Ramos (cell line): ENCODE results near the gene RPL19.
"Not testable (repeated sequence)": the region's sequence is repeated elsewhere in the genome, so short reads cannot be mapped to it uniquely, and the experiment has no call there.

Source experiments
- in situ Hi-C: fragments of 300-500 bp; cut with MboI; formaldehyde crosslinking; loops from one replicate; pipeline ENCODE4 v1.14.3; 2022; ENCODE audit warnings: low sequenced_read_pairs; ENCODE audit not compliant: unreplicated experiment

Gene RPL19

DNA sequence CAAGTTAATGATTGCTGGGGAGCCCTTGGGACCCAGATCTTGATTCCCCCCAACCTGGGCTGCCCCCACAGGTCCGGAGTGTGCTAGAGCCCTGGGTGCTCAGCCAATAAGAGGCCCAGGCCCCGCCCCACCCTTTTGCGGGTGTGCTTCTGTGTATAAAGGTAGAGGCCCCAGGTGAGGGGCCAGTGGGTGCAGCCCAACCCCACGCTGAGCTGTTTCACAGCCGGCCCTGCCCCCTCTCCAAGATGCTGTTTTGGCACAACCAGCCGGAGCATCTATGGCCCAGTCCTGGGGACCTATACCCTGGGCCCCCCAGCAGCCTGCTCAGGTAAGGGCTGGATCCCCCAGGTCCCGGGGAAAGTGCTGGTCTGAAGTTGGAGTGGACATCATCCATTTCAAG lies 37.5 kb downstream of the RPL19 start:
- in situ Hi-C loops: no loop called here

DNA sequence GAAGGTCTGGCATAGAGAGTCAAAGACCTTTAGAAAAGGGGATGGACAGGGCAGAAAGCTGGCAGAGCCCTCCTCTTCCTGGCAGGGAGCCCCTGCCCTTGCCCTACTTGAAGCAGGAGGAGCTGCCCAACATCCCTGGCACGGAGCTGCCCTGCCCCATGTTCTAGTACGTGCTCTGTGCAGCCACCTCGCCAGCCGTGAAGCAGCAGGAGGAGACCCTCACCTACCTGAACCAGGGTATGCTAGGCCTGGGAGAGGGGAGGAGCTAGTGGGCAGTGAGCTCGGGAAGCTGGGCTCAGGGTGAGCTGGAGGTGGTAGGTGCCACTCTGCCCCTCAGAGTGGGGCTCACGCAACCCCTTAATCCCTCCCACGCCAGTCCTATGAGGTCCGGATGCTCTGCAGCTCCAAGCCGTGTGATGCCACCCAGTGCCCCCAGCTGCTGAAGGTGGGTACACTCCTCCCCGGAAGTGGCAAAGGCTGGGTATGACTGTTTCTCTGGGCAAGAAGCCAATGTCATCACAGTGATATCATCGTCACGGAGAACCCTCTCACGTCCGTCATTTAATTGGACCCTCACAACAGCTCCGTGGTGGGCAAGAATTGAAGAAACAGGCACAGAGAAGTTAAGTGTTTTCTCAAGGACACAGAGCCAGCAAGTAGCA lies 38.4 kb downstream of the RPL19 start:
- in situ Hi-C loops: no loop called here

DNA sequence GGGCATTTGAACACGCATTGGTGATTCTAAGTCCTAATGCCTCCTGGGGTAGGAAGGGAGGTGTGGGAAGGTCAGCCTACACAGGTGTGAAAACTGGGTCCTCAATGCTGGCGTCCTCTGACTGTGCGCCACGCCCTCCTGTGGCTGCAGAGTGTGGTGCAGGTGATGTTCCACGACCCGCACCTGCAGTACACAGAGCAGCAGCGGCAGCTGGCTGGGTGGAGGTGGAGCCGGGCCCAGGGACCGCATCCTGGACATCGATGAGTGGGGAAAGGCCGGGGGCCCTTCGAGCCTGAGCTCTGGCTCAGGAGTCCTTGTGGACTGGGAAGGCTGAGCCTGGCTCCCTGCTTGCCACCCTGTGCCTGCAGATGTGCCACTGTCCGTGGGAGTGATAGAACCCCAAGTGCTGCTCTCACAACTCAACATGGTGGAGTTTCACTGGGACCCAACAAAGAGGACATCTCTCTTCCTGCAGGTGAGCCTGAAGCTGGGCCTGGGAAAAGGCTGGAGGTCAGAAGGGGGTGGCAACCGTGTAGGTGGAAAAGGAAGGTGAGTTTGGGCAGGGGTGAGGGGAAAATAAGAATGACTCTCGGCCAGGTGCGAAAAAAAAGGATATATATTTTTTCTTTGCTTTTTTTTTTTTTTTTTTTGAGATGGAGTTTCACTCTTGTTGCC lies 39.7 kb downstream of the RPL19 start:
- in situ Hi-C loops: loop anchor here (5.0 kb wide), 1 partner anchor 32 kb away; no protein-coding TSS in a partner anchor

DNA sequence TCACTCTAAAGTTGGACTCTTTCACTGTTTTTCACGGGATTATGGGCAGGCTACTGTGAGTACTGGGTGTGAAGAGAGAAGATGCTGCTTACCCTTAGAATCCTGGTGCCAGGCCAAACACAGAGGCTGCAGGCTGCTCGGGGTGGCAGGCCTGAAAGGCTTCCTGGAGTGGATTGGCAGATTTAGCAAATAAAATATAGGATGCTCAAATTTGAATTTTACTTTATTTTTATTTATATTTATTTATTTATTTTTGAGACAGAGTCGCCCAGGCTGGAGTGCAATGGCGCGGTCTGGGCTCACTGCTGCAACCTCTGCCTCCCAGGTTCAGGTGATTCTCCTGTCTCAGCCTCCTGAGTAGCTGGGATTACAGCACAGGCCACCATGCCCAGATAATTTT lies 40.5 kb downstream of the RPL19 start:
- in situ Hi-C loops: loop anchor here (5.0 kb wide), 1 partner anchor 33 kb away; no protein-coding TSS in a partner anchor

DNA sequence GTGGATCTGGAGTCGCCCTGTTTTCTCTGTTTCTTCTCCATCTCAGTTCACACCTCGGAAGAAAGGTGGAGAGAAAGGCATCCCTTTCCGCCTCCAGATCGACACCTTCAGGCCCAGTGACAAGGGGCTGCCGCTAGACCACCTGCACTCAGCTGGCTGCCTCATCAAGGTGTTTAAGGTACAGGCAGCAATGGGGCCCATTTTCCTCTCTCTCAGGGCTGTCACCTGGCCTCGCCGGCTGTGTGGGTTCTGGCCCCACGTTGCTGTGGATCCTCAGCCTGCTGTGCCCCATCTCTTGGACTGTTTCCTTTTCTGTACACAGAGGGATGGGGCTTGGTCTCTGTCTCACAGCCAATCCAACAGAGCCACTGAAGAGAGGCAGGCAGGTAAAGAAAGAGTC lies 43.1 kb downstream of the RPL19 start:
- in situ Hi-C loops: loop anchor here (5.0 kb wide), 1 partner anchor 36 kb away; no protein-coding TSS in a partner anchor

DNA sequence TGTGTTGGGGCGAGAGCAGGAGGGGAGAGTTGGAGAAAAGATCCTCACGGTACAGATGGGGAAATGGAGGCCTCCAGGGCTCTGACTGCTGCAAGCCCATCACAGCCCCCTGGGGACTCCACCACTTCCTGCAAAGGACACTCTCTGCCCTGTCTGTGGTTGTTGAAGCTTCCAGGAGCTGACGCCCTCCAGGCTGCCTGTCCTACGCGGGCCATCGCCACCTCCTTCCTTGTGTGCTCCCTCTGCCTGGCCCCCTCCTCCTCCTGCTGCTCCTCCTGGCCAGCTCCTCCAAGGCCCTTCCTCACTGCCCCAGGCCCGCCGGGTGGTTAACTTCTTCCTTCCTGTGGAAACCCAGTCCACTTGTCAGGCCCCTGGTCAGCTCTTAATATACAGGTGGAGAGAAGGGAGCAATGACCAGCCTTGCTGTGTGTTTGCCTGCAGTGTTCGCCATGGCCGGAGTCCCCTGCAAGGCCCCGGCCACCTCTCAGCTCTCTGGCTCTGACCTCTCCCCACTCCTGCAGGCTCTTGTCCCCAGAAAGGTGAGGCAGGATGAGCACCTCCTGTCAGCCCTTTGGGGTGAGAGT lies 44.0 kb downstream of the RPL19 start:
- in situ Hi-C loops: loop anchor here (5.0 kb wide), 1 partner anchor 37 kb away; no protein-coding TSS in a partner anchor

DNA sequence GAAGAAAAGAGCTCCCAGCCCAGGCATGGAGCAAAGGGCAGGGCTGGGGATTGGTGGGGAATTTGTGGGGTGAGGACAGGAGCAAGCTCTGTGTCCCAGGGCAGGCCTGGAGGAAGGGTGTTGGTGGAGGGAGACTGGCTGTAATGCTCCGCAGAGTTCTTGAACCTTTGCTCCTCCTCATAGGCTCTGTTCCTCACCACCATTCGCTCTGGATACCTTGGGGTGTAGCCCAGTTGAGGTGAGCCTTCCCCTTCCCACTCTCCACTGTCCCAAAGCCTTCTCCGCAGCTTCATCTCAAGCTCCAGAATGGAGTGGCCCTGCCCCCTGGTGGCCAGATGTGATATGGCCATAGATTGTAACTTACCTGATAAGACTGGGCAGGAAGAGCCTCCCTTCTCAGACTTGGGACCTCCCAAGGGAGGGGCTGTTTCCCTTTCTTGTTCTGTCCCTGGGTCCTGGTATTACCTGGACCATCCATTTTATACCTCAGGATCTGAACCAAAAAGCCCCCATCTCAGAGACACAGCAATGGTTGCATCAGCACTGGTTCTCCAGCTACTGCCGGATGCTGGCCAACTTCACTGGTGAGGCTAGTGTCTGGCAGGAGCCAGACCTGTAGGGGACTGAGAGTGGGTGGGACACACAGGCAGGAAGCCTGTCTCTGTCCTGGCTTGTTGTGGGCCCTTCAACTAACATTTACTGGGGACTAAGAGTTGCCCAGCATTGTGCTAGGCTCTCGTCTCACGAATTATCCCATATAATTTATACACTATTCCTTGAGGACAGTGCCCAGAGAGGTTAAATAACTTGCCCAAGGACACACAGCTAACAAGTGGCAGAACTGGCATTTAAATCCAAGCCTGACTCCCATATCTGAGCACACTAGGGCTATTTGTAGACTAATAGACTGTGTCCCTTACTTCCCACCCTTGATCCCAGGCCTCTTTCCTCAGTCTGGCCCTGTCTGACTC lies 44.8 kb downstream of the RPL19 start:
- in situ Hi-C loops: loop anchor here (5.0 kb wide), 1 partner anchor 38 kb away; no protein-coding TSS in a partner anchor

DNA sequence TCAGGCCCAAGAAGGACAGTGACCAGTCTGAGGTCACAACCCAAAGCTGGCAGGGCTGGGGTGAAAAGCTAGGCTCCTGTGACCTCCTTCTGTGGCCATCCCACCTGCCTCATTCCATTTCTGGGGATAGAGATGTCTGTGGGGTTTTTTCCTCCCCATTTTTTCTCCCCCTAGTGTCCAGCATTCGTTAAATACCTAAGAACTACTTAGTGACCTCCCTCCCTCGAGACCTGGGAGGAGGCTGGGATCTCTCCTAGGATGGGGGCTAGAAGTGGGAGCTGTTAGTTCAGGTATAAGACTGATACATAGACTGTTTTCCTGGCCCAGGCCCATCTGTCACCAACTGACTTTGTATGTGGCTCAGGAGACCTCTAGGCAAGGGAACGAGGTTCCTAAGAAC lies 46.2 kb downstream of the RPL19 start:
- in situ Hi-C loops: no loop called here

DNA sequence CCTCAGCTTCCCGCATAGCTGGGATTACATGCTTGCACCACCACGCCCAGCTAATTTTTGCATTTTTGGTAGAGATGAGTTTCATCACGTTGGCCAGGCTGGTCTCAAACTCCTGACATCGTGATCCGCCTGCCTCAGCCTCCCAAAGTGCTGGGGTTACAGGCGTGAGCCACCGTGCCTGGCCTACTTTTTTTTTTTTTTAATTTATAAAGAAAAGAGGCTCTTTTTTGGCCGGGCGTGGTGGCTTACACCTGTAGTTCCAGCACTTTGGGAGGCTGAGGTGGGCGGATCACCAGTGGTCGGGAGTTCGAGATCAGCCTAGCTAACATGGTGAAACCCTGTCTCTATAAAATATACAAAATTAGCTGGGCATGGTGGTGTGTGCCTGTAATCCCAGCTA lies 50.0 kb downstream of the RPL19 start:
- in situ Hi-C loops: not testable (repeated sequence)

DNA sequence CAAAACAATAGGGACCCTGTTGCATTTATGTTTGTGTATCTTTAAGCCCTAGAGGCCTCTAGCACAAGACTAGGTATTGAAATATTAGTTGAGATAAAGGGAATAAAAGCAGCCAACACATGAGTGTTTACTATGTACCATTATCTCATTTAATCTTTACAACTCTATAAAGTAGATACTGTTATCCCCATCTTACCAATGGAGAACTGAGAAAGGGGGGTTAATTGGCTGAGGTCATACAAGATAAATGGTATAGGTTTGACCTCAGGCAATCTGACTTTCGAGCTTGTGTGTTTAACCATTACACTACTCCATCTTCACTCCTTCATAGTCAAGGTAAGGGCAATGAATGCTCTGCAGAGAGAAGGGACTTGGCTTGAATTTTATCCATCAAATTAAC lies 51.9 kb downstream of the RPL19 start:
- in situ Hi-C loops: no loop called here

DNA sequence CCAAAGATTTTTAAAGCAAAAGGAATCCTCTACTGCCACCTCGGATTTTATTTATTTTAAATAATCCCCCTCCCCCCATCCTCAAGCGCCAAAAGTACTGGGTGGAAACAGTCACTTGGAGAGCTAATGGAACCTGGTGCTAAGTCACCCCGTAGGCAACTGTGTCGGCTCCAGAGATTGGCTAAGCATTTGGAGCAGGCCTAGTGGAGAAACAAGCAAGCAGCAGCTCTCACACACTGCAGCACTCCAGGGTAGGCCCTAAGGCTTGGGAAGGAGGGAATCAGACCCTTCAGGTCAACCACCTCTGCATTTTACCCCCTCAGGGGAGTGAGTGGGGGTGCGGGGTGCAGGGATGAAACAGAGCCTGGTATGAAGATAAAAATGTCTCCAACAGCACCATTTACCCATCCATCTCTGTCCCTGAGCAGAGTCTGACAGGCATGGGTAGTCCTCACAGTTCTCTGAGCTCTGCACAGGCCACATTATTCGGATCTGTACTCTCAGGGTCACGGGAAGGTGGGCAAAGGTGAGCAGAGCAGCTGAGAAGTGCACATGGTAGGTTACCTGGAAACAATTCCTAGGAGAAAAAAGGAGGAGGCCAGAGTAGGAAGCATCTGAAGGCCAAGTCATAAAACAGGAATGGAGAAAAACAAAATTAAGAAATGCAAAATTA lies 52.8 kb downstream of the RPL19 start:
- in situ Hi-C loops: no loop called here
